Smooth muscle cell (in vitro differentiated cells): ENCODE results near the gene ZNF319. TPM values are rescaled to one million over a fixed set of nuclear protein-coding genes. Genes with fewer than 3 reads are reported as not detected.

Experiments used
- DNase-seq: peaks from one replicate; lab custom pipeline; 2025; ENCODE audit not compliant: unreplicated experiment; lab: John Stamatoyannopoulos, UW
- H2AFZ ChIP-seq: fragments of 200-600 bp; sonication (generic); 2 replicates; pipeline ENCODE4 v1.6.0; 2016; ENCODE audit warnings: antibody characterized with exemption, low read depth, mild to moderate bottlenecking
- H3F3A ChIP-seq: fragments of 200-600 bp; sonication (generic); 2 replicates; pipeline ENCODE4 v1.6.0; 2017; ENCODE audit warnings: antibody characterized with exemption, low read depth
- H3K27ac ChIP-seq: fragments of 200-600 bp; sonication (generic); 2 replicates; pipeline ENCODE4 v1.5.1; 2016; ENCODE audit warnings: low read depth, mild to moderate bottlenecking
- H3K27me3 ChIP-seq: fragments of 200-600 bp; sonication (generic); 2 replicates; pipeline ENCODE4 v1.6.1; 2016; ENCODE audit warnings: low read depth, mild to moderate bottlenecking
- H3K36me3 ChIP-seq: fragments of 200-600 bp; sonication (generic); 2 replicates; pipeline ENCODE4 v1.5.1; 2016; ENCODE audit warnings: low read depth
- H3K4me1 ChIP-seq: fragments of 200-600 bp; sonication (generic); 2 replicates; pipeline ENCODE4 v1.5.1; 2016; ENCODE audit warnings: low read depth
- H3K4me2 ChIP-seq: fragments of 200-600 bp; sonication (generic); 2 replicates; pipeline ENCODE4 v1.6.0; 2016; ENCODE audit warnings: mild to moderate bottlenecking
- H3K4me3 ChIP-seq: fragments of 200-600 bp; sonication (generic); 2 replicates; pipeline ENCODE4 v1.5.1; 2016; ENCODE audit warnings: mild to moderate bottlenecking
- H3K79me2 ChIP-seq: fragments of 200-600 bp; sonication (generic); 2 replicates; pipeline ENCODE4 v1.6.0; 2016; ENCODE audit warnings: low read depth, mild to moderate bottlenecking
- H3K9ac ChIP-seq: fragments of 200-600 bp; sonication (generic); 2 replicates; pipeline ENCODE4 v1.6.0; 2016; ENCODE audit warnings: low read depth
- H3K9me3 ChIP-seq: fragments of 200-600 bp; sonication (generic); replicated peaks from 2 replicates; pipeline ENCODE4 v1.5.1; 2016; ENCODE audit warnings: low read depth
- H4K20me1 ChIP-seq: fragments of 200-600 bp; sonication (generic); 2 replicates; pipeline ENCODE4 v1.6.0; 2016; ENCODE audit warnings: low read depth
- WGBS: methylation state at CpG from one replicate; pipeline ENCODE4 v1.1.7; 2016; ENCODE audit warnings: low lambda C conversion rate; 5-methylcytosine and 5-hydroxymethylcytosine counted together
- polyA plus RNA-seq: library from polyadenylated mRNA; unstranded; fragments of >200 nt; fragmentation: Nextera tagmentation; extraction: Ambion mirVana; gene quantifications from 2 replicates; pipeline ENCODE4 v1.2.1, GENCODE V29; 2016
- total RNA-seq: library from RNA; depleted of rRNA; stranded (reverse); fragments of >200 nt; gene quantifications from 2 replicates; pipeline ENCODE4 v1.2.3, GENCODE V29; 2014
- TF ChIP-seq, protein P1 (sequence below): fragments of 200-600 bp; sonication (generic); IDR thresholded peaks from 2 replicates; pipeline ENCODE4 v1.5.1; 2017; ENCODE audit warnings: borderline replicate concordance, mild to moderate bottlenecking, antibody characterized with exemption; ENCODE audit not compliant: insufficient read depth, poor library complexity, severe bottlenecking

ZNF319 gene
- total RNA-seq (1.0 and 3.1 TPM in 2 replicates), polyA plus RNA-seq (4.0 and 5.0 TPM in 2 replicates)

- TF ChIP-seq, protein P1, sequence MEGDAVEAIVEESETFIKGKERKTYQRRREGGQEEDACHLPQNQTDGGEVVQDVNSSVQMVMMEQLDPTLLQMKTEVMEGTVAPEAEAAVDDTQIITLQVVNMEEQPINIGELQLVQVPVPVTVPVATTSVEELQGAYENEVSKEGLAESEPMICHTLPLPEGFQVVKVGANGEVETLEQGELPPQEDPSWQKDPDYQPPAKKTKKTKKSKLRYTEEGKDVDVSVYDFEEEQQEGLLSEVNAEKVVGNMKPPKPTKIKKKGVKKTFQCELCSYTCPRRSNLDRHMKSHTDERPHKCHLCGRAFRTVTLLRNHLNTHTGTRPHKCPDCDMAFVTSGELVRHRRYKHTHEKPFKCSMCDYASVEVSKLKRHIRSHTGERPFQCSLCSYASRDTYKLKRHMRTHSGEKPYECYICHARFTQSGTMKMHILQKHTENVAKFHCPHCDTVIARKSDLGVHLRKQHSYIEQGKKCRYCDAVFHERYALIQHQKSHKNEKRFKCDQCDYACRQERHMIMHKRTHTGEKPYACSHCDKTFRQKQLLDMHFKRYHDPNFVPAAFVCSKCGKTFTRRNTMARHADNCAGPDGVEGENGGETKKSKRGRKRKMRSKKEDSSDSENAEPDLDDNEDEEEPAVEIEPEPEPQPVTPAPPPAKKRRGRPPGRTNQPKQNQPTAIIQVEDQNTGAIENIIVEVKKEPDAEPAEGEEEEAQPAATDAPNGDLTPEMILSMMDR, result no peak
- H3K79me2 ChIP-seq, result no peaks in the 10 kb centered on the region
- DNase-seq, result no peak
These were observed at the start of gene ZNF319 for GRCh38 chr16:57999971-58000705. Gene ZNF319, minus strand, starts transcription at chr16:58000672. Its CDS starts 2,407 bp downstream, at chr16:57998265.

GRCh38 chr16:58049232-58050185 lies 49.0 kb upstream of the ZNF319 start:
- no peaks in the 10 kb centered on the region for H4K20me1 ChIP-seq
- H3K4me2 ChIP-seq, result no peak overlapping the region
- no peak overlapping the region for H3K4me3 ChIP-seq
- DNase-seq, result no peak
- no peaks in the 10 kb centered on the region for H3K9me3 ChIP-seq
- 89% methylated on average over 17 of the region's 17 CpGs for WGBS
- no peak overlapping the region for H3K27ac ChIP-seq
- no peak overlapping the region for H2AFZ ChIP-seq
- no peak overlapping the region for H3K9ac ChIP-seq
- H3K79me2 ChIP-seq, result no peaks in the 10 kb centered on the region
- TF ChIP-seq, protein P1, result no peak
- H3K36me3 ChIP-seq, result no peaks in the 10 kb centered on the region
- H3F3A ChIP-seq, result no peaks in the 10 kb centered on the region
- H3K27me3 ChIP-seq, result no peaks in the 10 kb centered on the region
- H3K4me1 ChIP-seq, result no peaks in the 10 kb centered on the region

More at GRCh38 chr16:57999971-58000705, at the start of gene ZNF319:
- peaks cover 16% of the 10 kb centered on the region for H4K20me1 ChIP-seq
- H3K27me3 ChIP-seq, result no peaks in the 10 kb centered on the region
- peak within 1 kb of the TSS; percentile 28 for H3K27ac ChIP-seq
- 3% methylated on average over 30 of the region's 95 CpGs for WGBS
- peak within 1 kb of the TSS; percentile 92 for H2AFZ ChIP-seq
- H3K4me1 ChIP-seq, result peaks cover 14% of the 10 kb centered on the region
- peak within 1 kb of the TSS; percentile 70 for H3K9ac ChIP-seq
- no peaks in the 10 kb centered on the region for H3K9me3 ChIP-seq
- H3K4me2 ChIP-seq, result peak within 1 kb of the TSS; percentile 99
- H3K4me3 ChIP-seq, result peak within 1 kb of the TSS; percentile 88
- peaks cover 4% of the 10 kb centered on the region for H3F3A ChIP-seq
- H3K36me3 ChIP-seq, result no peaks in the 10 kb centered on the region

DNA sequence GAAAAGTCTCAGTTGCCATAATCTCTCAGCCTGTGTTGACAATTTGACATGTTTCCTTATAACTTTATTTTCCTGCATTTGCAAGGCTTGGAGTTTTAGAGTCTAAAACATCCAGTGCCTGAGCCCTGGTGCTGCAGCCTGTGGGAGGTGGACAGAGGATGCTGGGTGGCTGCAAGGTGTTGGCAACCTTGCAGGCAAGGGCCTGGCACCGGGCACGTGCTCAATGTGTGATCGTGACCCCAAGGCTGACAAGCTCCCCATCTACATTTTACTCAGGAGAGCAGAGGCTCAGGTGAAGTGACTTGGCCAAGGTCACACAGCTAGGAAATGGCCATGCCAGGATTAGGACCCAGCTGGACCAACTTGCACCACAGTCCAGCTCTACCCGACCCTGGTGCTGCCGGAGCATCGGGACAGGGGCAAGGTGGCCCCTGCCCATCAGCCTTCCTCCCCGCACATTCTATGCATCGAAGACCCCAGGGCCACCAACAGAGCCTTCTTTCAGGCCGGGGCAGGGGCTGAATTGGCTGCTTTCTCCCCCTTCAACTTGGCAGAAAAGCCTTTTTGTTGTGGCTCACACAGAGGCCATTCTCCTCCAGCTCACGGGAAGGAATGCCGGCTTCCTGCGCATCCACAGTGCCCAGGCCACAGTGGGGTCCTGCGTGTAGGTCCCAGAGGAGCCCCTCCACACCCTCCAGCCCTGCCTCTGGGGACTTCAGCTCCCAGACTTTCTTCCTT lies 48.2 kb upstream of the ZNF319 start:
- TF ChIP-seq, protein P1, result no peak
- Histone ChIP-seq H3K79me2 (no peaks in the 10 kb centered on the region), H3K4me1 (no peaks in the 10 kb centered on the region), H3K9ac (no peak overlapping the region), H3K36me3 (no peaks in the 10 kb centered on the region), H3K4me2 (no peak overlapping the region), H3K9me3 (no peaks in the 10 kb centered on the region), H3K4me3 (no peak overlapping the region), H3F3A (no peaks in the 10 kb centered on the region), H3K27ac (no peak overlapping the region), H3K27me3 (no peaks in the 10 kb centered on the region), H2AFZ (no peak overlapping the region), H4K20me1 (no peaks in the 10 kb centered on the region)
- DNase-seq, result no peak
- WGBS, result 94% methylated on average over 13 of the region's 13 CpGs
